Osteocyte (in vitro differentiated cells): ENCODE measurements around the gene RPUSD3. TPM values are rescaled to one million over a fixed set of nuclear protein-coding genes. Genes with fewer than 3 reads are reported as not detected.

Experiments used
- DNase-seq: peaks from one replicate; pipeline ENCODE4 v3.0.0; 2021; ENCODE audit warnings: mixed read lengths; ENCODE audit not compliant: unreplicated experiment; ENCODE audit errors: extremely low spot score
- H3K27ac Mint-ChIP-seq: one replicate; pipeline ENCODE4 v1.8.0; 2021; ENCODE audit warnings: mild to moderate bottlenecking, mixed read lengths; ENCODE audit not compliant: unreplicated experiment
- H3K27me3 Mint-ChIP-seq: one replicate; pipeline ENCODE4 v1.8.0; 2021; ENCODE audit warnings: mixed read lengths; ENCODE audit not compliant: unreplicated experiment
- H3K36me3 Mint-ChIP-seq: one replicate; pipeline ENCODE4 v1.8.0; 2021; ENCODE audit warnings: mixed read lengths; ENCODE audit not compliant: unreplicated experiment
- H3K4me1 Mint-ChIP-seq: one replicate; pipeline ENCODE4 v1.8.0; 2021; ENCODE audit warnings: mixed read lengths; ENCODE audit not compliant: unreplicated experiment
- H3K4me3 Mint-ChIP-seq: one replicate; pipeline ENCODE4 v1.8.0; 2021; ENCODE audit warnings: mild to moderate bottlenecking, moderate library complexity, mixed read lengths; ENCODE audit not compliant: unreplicated experiment
- H3K9me3 Mint-ChIP-seq: one replicate; pipeline ENCODE4 v1.8.0; 2021; ENCODE audit warnings: mixed read lengths; ENCODE audit not compliant: unreplicated experiment
- total RNA-seq: library from RNA; stranded (reverse); gene quantifications from 2 replicates; pipeline ENCODE4 v1.2.1, GENCODE V29; 2021
- TF ChIP-seq, protein P1 (sequence below): fragments of 200-600 bp; sonication (generic); IDR thresholded peaks from 2 replicates; pipeline ENCODE4 v1.5.0; 2021; ENCODE audit warnings: antibody characterized with exemption, mild to moderate bottlenecking, moderate library complexity

RPUSD3 gene
- total RNA-seq, 1 donor from 2014 or later: 36.1 TPM

DNA sequence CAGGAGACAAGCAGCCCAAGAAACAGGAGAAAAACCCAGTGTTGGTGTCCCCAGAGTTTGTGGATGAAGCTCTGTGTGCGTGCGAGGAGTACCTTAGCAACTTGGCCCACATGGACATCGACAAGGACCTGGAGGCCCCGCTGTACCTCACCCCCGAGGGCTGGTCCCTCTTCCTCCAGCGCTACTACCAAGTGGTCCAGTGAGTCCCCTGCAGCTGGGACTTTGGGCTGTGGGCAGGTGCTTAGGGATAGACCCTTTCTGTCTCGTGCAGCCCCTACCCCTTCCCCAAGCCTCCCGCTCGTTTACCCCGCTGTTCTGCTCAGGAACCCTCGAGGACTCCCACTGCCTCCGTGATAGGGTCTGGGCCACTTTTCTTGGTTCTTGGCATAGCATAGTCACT lies 23.3 kb downstream of the RPUSD3 start:
- Mint-ChIP-seq H3K36me3 (peaks cover 3% of the 10 kb centered on the region), H3K27ac (no peak overlapping the region), H3K4me1 (no peaks in the 10 kb centered on the region), H3K27me3 (no peaks in the 10 kb centered on the region), H3K4me3 (no peak overlapping the region), H3K9me3 (no peaks in the 10 kb centered on the region)
- TF ChIP-seq, protein P1, sequence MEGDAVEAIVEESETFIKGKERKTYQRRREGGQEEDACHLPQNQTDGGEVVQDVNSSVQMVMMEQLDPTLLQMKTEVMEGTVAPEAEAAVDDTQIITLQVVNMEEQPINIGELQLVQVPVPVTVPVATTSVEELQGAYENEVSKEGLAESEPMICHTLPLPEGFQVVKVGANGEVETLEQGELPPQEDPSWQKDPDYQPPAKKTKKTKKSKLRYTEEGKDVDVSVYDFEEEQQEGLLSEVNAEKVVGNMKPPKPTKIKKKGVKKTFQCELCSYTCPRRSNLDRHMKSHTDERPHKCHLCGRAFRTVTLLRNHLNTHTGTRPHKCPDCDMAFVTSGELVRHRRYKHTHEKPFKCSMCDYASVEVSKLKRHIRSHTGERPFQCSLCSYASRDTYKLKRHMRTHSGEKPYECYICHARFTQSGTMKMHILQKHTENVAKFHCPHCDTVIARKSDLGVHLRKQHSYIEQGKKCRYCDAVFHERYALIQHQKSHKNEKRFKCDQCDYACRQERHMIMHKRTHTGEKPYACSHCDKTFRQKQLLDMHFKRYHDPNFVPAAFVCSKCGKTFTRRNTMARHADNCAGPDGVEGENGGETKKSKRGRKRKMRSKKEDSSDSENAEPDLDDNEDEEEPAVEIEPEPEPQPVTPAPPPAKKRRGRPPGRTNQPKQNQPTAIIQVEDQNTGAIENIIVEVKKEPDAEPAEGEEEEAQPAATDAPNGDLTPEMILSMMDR: no peak
- DNase-seq: no peak

DNA sequence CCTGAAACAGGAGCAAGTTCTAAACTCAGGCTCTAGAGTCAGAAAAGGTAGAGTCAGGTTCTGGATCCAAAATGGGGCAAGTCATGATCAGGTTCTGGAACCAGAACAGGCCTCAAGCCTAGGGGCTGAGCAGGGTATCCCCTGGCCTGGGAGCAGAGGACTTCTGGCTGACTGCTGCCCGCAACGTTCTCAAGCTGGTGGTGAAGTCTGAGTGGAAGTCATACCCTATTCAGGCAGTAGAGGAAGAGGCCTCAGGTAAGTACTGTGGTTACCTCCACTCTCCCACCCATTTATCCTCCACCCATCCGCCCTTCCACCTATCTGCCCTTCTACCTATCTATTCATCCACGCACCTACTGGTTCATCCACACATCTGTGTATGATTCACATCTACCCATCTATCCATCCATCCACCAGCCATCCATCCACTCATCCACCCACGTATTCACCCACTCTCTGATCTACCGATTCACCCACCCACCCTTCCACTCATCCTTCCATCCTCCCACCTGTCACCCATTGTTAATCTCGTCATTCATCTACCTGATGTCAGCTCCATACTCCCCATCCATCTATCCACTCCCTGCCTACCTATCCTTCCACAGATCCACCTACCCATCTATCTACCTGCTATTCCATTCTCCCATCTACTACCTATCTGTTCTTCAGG lies 25.0 kb downstream of the RPUSD3 start:
- peaks cover 3% of the 10 kb centered on the region for H3K36me3 Mint-ChIP-seq
- no peak for DNase-seq
- H3K4me1 Mint-ChIP-seq: no peaks in the 10 kb centered on the region
- no peaks in the 10 kb centered on the region for H3K27me3 Mint-ChIP-seq
- no peak overlapping the region for H3K27ac Mint-ChIP-seq
- H3K4me3 Mint-ChIP-seq: no peak overlapping the region
- H3K9me3 Mint-ChIP-seq: no peaks in the 10 kb centered on the region
- TF ChIP-seq, protein P1: no peak

DNA sequence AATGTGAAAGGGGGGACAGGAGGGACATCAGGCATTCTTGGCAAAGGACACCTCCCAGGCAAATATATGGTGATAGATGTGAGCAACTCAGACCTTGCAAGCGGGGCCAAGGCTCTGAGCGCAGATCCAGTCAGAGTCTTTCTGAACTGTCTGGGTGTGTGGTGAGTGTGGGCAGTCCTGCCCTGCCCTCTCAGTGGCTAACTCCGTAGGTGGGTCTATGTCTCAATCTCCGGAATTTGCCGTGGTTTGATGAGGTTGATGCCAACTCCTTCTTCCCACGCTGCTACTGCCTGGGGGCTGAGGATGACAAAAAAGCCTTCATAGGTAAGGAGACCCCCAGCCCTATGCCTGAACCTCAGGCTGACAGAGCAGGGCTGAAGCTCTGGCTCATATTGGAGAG lies 26.4 kb downstream of the RPUSD3 start:
- Mint-ChIP-seq H3K36me3 (peaks cover 8% of the 10 kb centered on the region), H3K4me3 (no peak overlapping the region), H3K27ac (no peak overlapping the region), H3K27me3 (no peaks in the 10 kb centered on the region), H3K4me1 (no peaks in the 10 kb centered on the region), H3K9me3 (no peaks in the 10 kb centered on the region)
- TF ChIP-seq, protein P1: no peak
- DNase-seq: no peak

DNA sequence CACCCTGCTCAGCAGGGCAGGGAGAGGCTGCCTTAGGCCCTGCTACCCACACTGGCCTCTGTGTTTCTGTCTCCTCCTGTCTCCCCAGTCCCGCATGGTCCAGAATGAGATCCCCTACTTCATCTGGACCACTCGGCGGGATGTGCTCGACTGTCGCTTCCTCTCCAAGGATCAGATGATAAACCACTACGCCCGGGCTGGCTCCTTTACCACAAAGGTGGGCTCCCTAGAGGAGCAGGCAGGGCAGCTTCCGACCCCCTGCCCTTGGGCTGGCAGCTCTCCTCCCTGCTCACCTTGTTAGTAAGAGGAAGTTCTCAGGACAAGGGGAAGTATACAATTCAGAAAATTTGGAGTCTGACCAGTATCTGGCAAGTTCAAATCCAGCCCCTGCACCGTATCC lies 27.8 kb downstream of the RPUSD3 start:
- Mint-ChIP-seq H3K27ac (no peak overlapping the region), H3K4me3 (no peak overlapping the region), H3K36me3 (peaks cover 8% of the 10 kb centered on the region), H3K4me1 (peaks cover 5% of the 10 kb centered on the region), H3K9me3 (no peaks in the 10 kb centered on the region), H3K27me3 (no peaks in the 10 kb centered on the region)
- TF ChIP-seq, protein P1: no peak
- no peak for DNase-seq

DNA sequence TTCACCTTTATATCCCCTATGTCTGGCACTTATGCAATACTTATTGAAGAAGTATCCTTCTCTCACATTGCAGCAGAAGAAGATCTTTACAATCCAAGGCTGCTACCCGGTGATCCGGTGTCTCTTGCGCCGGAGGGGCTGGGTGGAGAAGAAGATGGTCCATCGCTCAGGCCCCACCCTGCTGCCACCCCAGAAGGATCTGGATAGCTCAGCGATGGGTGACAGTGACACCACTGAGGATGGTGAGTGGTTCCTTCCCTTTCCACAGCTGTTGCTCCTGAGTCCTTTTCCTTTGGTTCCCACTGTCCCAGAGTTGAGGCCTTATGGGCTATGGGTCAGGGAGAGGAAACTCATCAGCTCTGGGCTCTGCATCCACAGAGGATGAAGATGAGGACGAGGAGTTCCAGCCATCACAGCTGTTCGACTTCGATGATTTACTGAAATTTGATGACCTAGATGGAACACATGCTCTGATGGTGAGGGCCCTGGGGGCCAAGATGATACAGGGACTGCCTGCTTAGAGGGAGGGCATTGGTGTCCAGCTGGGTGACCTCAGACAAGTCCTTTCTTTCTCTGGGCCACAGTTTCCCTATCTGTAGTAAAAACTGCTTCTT lies 30.8 kb downstream of the RPUSD3 start:
- H3K4me1 Mint-ChIP-seq: peaks cover 27% of the 10 kb centered on the region
- H3K4me3 Mint-ChIP-seq: no peak overlapping the region
- TF ChIP-seq, protein P1: no peak
- no peak overlapping the region for H3K27ac Mint-ChIP-seq
- no peak for DNase-seq
- H3K27me3 Mint-ChIP-seq: no peaks in the 10 kb centered on the region
- peaks cover 8% of the 10 kb centered on the region for H3K36me3 Mint-ChIP-seq
- no peaks in the 10 kb centered on the region for H3K9me3 Mint-ChIP-seq
